OCI-LY1 (cell line): ENCODE results near the gene TRANK1.

Source experiments
- H2AFZ ChIP-seq: fragments of 200-600 bp; sonication (generic), shearing (Covaris generic); 2 replicates; pipeline ENCODE4 v1.6.0; 2014; ENCODE audit warnings: antibody characterized with exemption, mild to moderate bottlenecking, low read length
- H3F3A ChIP-seq: fragments of 200-600 bp; sonication (generic), shearing (Covaris generic); 2 replicates; pipeline ENCODE4 v1.6.0; 2014; ENCODE audit warnings: mild to moderate bottlenecking, antibody characterized with exemption, low read length, moderate library complexity; ENCODE audit not compliant: insufficient read depth
- H3K27ac ChIP-seq: fragments of 200-600 bp; sonication (generic); 2 replicates; pipeline ENCODE4 v1.5.1; 2014; ENCODE audit warnings: low read length, mixed run types, mild to moderate bottlenecking, low read depth; ENCODE audit not compliant: poor library complexity, severe bottlenecking
- H3K27me3 ChIP-seq: fragments of 200-600 bp; sonication (generic); 2 replicates; pipeline ENCODE4 v1.6.0; 2014; ENCODE audit warnings: antibody characterized with exemption, mild to moderate bottlenecking, low read length, moderate library complexity; ENCODE audit not compliant: insufficient read depth
- H3K36me3 ChIP-seq: fragments of 200-600 bp; sonication (generic); 2 replicates; pipeline ENCODE4 v1.6.1; 2014; ENCODE audit warnings: mild to moderate bottlenecking, antibody characterized with exemption, low read length, moderate library complexity, mixed read lengths; ENCODE audit not compliant: insufficient read depth
- H3K4me1 ChIP-seq: fragments of 200-600 bp; sonication (generic); 2 replicates; pipeline ENCODE4 v1.5.1; 2014; ENCODE audit warnings: mild to moderate bottlenecking, low read length, moderate library complexity; ENCODE audit not compliant: insufficient read depth, severe bottlenecking
- H3K4me2 ChIP-seq: fragments of 200-600 bp; sonication (generic), shearing (Covaris generic); 2 replicates; pipeline ENCODE4 v1.6.1; 2014; ENCODE audit warnings: low read length
- H3K4me3 ChIP-seq: fragments of 200-600 bp; sonication (generic); 2 replicates; pipeline ENCODE4 v1.5.1; 2014; ENCODE audit warnings: low read length, low read depth, mild to moderate bottlenecking, mixed read lengths; ENCODE audit not compliant: poor library complexity, severe bottlenecking
- H3K79me2 ChIP-seq: fragments of 200-600 bp; shearing (Covaris generic); 2 replicates; pipeline ENCODE4 v1.6.1; 2016; ENCODE audit warnings: mixed run types, low read length, mixed read lengths; ENCODE audit not compliant: insufficient read depth
- H3K9ac ChIP-seq: fragments of 200-600 bp; sonication (generic), shearing (Covaris generic); 2 replicates; pipeline ENCODE4 v1.6.1; 2014; ENCODE audit warnings: mild to moderate bottlenecking, low read length, mixed read lengths
- H3K9me2 ChIP-seq: fragments of 200-600 bp; sonication (generic), shearing (Covaris generic); 2 replicates; pipeline ENCODE4 v1.6.1; 2014; ENCODE audit warnings: low read depth, mild to moderate bottlenecking, low read length, mixed read lengths
- H3K9me3 ChIP-seq: fragments of 200-600 bp; shearing (Covaris generic); 2 replicates; pipeline ENCODE4 v1.6.1; 2014; ENCODE audit warnings: low read length, mixed read lengths
- H4K20me1 ChIP-seq: fragments of 200-600 bp; sonication (generic), shearing (Covaris generic); 2 replicates; pipeline ENCODE4 v1.6.0; 2016; ENCODE audit warnings: mild to moderate bottlenecking, low read length; ENCODE audit not compliant: insufficient read depth
- CTCF ChIP-seq: fragments of 200-600 bp; sonication (generic), shearing (Covaris generic); IDR thresholded peaks from 2 replicates; pipeline ENCODE4 v1.5.1; 2017; ENCODE audit warnings: mild to moderate bottlenecking, antibody characterized with exemption, low read length, moderate library complexity, mixed read lengths
- EZH2 ChIP-seq: fragments of 200-600 bp; sonication (generic), shearing (Covaris generic); IDR thresholded peaks from 2 replicates; pipeline ENCODE4 v1.8.0; 2017; ENCODE audit warnings: borderline replicate concordance, mixed run types, mild to moderate bottlenecking, antibody characterized with exemption, low read length, moderate library complexity, mixed read lengths

Gene TRANK1

GRCh38 chr3:36909181-36909580 lies 35.7 kb downstream of the TRANK1 start:
- Histone ChIP-seq H3K9me3 (no peaks in the 10 kb centered on the region), H3K27ac (peak overlapping the region; percentile 85), H3K27me3 (no peaks in the 10 kb centered on the region), H3K4me1 (peaks cover 84% of the 10 kb centered on the region), H3K4me3 (peak overlapping the region; percentile 63), H3K36me3 (peaks cover 17% of the 10 kb centered on the region), H2AFZ (no peak overlapping the region), H3F3A (peaks cover 7% of the 10 kb centered on the region; the same call in 1 of the 2 replicates), H3K9me2 (no peaks in the 10 kb centered on the region), H3K9ac (peak overlapping the region; percentile 63; the same call in 1 of the 2 replicates), H4K20me1 (no peaks in the 10 kb centered on the region), H3K79me2 (peaks cover 9% of the 10 kb centered on the region), H3K4me2 (peak overlapping the region; percentile 88)
- TF ChIP-seq CTCF (no peak), EZH2 (no peak)

- Histone ChIP-seq H2AFZ (no peak overlapping the region), H3K36me3 (peaks cover 17% of the 10 kb centered on the region), H3K9ac (peak overlapping the region; percentile 63), H3K27ac (peak overlapping the region; percentile 85), H3K4me2 (peak overlapping the region; percentile 88), H3K9me3 (no peaks in the 10 kb centered on the region), H3K4me1 (peaks cover 84% of the 10 kb centered on the region), H3K79me2 (peaks cover 9% of the 10 kb centered on the region), H3F3A (peaks cover 7% of the 10 kb centered on the region; the same call in 1 of the 2 replicates), H3K9me2 (no peaks in the 10 kb centered on the region), H3K27me3 (no peaks in the 10 kb centered on the region), H4K20me1 (no peaks in the 10 kb centered on the region), H3K4me3 (peak overlapping the region; percentile 63)
- TF ChIP-seq EZH2: no peak
- no peak for TF ChIP-seq CTCF
Measured at GRCh38 chr3:36908647-36909180, 36.1 kb downstream of the TRANK1 start.

- peaks cover 84% of the 10 kb centered on the region for H3K4me1 ChIP-seq
- H3K36me3 ChIP-seq: peaks cover 22% of the 10 kb centered on the region
- peaks cover 9% of the 10 kb centered on the region for H3K79me2 ChIP-seq
- H3K9me2 ChIP-seq: no peaks in the 10 kb centered on the region
- no peaks in the 10 kb centered on the region for H3K9me3 ChIP-seq
- no peak overlapping the region for H2AFZ ChIP-seq
- peak overlapping the region; percentile 63 for H3K9ac ChIP-seq
- no peak for TF ChIP-seq CTCF
- TF ChIP-seq EZH2: no peak
- H3K27ac ChIP-seq: peak overlapping the region; percentile 85
- H3K4me2 ChIP-seq: peak overlapping the region; percentile 88
- H3K4me3 ChIP-seq: peak overlapping the region; percentile 63
- no peaks in the 10 kb centered on the region for H4K20me1 ChIP-seq
- peaks cover 7% of the 10 kb centered on the region; the same call in 1 of the 2 replicates for H3F3A ChIP-seq
- no peaks in the 10 kb centered on the region for H3K27me3 ChIP-seq
Measured at GRCh38 chr3:36907911-36908646, 36.8 kb downstream of the TRANK1 start.
